Ishikawa (cell line): Measurements from ENCODE around the gene HOXA3.

Experiments
- CEBPB ChIP-seq: IDR thresholded peaks from 2 replicates; pipeline ENCODE4 v1.6.1; 2012
- CREB1 ChIP-seq: IDR thresholded peaks from 2 replicates; pipeline ENCODE4 v1.6.1; 2012; ENCODE audit warnings: low read depth
- EGR1 ChIP-seq: IDR thresholded peaks from 2 replicates; pipeline ENCODE4 v1.6.1; 2012
- EP300 ChIP-seq: IDR thresholded peaks from 2 replicates; pipeline ENCODE4 v1.6.1; 2012; ENCODE audit warnings: borderline replicate concordance
- FOXM1 ChIP-seq: IDR thresholded peaks from 2 replicates; pipeline ENCODE4 v1.6.1; 2012; ENCODE audit warnings: low read depth, borderline replicate concordance
- MAX ChIP-seq: IDR thresholded peaks from 2 replicates; pipeline ENCODE4 v1.6.1; 2012
- NFIC ChIP-seq: IDR thresholded peaks from 2 replicates; pipeline ENCODE4 v1.6.1; 2012
- RAD21 ChIP-seq: IDR thresholded peaks from 2 replicates; pipeline ENCODE4 v1.6.1; 2012; ENCODE audit warnings: low read depth
- REST ChIP-seq: IDR thresholded peaks from 2 replicates; pipeline ENCODE4 v1.6.1; 2012; ENCODE audit warnings: low read depth, mild to moderate bottlenecking
- TAF1 ChIP-seq: IDR thresholded peaks from 2 replicates; pipeline ENCODE4 v1.6.1; 2012; ENCODE audit warnings: low read depth, mild to moderate bottlenecking
- TCF12 ChIP-seq: IDR thresholded peaks from 2 replicates; pipeline ENCODE4 v1.6.1; 2012; ENCODE audit warnings: low read depth
- TEAD4 ChIP-seq: IDR thresholded peaks from 2 replicates; pipeline ENCODE4 v1.6.1; 2012
- YY1 ChIP-seq: IDR thresholded peaks from 2 replicates; pipeline ENCODE4 v1.6.1; 2012; ENCODE audit warnings: low read depth
- ZBTB7A ChIP-seq: IDR thresholded peaks from 2 replicates; pipeline ENCODE4 v1.6.1; 2012; ENCODE audit warnings: low read depth
- TF ChIP-seq, protein P1 (sequence below): IDR thresholded peaks from 2 replicates; pipeline ENCODE4 v1.6.1; 2012

The HOXA3 gene

GRCh38 chr7:27182285-27182841 is 30.0 kb upstream of the HOXA3 start:
- TF ChIP-seq, protein P1, sequence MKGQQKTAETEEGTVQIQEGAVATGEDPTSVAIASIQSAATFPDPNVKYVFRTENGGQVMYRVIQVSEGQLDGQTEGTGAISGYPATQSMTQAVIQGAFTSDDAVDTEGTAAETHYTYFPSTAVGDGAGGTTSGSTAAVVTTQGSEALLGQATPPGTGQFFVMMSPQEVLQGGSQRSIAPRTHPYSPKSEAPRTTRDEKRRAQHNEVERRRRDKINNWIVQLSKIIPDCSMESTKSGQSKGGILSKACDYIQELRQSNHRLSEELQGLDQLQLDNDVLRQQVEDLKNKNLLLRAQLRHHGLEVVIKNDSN, result no peak
- TF ChIP-seq REST, result no peak
- no peak for TF ChIP-seq ZBTB7A
- TF ChIP-seq YY1, result no peak

DNA sequence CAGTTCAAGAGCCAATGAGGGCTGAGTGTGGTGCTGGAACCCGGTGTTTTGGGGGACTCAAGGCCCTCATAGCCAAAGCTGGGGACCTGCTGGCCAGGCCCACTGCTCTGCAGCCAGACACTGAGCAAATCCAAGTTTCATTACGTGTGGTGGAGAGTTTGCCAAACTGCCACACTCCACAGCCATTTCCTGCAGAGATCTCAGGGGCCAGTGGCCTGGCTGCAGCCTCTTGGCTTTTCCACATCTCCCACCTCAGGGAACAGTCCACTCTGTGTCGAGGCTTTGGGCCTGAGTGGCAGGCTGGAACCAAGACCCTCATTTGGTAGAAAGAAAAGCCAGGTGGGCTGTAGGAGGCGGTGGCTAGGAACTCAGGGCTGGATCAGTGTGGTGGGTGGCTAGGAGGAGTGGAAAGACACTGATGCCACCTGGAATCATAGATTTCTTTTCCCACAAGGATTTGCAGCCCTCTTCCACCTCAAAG is 29.5 kb upstream of the HOXA3 start:
- no peak for TF ChIP-seq REST
- TF ChIP-seq TAF1, result no peak
- no peak for TF ChIP-seq ZBTB7A
- TF ChIP-seq EGR1, result no peak
- no peak for TF ChIP-seq TCF12
- TF ChIP-seq CREB1, result no peak
- no peak for TF ChIP-seq TEAD4
- no peak for TF ChIP-seq RAD21
- TF ChIP-seq NFIC, result no peak
- TF ChIP-seq FOXM1, result no peak
- TF ChIP-seq CEBPB, result no peak
- TF ChIP-seq EP300, result no peak
- no peak for TF ChIP-seq MAX

- TF ChIP-seq FOXM1 (no peak), REST (no peak), TCF12 (no peak), YY1 (no peak), MAX (no peak), TAF1 (no peak), EP300 (no peak), CREB1 (no peak), TEAD4 (no peak), CEBPB (no peak), ZBTB7A (no peak), EGR1 (no peak), RAD21 (no peak)
- TF ChIP-seq, protein P1, result no peak
Observed at GRCh38 chr7:27180431-27181420, 28.3 kb upstream of the HOXA3 start.
